Stomach (tissue), 9 donors: ENCODE data around the gene PKP4. TPM values are rescaled to one million over a fixed set of nuclear protein-coding genes. Genes with fewer than 3 reads are reported as not detected.
"Not testable (repeated sequence)": the region's sequence is repeated elsewhere in the genome, so short reads cannot be mapped to it uniquely, and the experiment has no call there.

Experiments
- DNase-seq, 2 donors: peaks; one replicate each; pipeline versions ENCODE4 v3.0.0 to v3.0.0-alpha.2; 2013 to 2019
- H3K27ac ChIP-seq, 5 donors: fragments of 200-600 bp in 4 of 5; sonication (generic) in 4 of 5; one replicate each; pipeline ENCODE4 v1.5.1; 2013 to 2019; ENCODE audit warnings: mild to moderate bottlenecking in 1 of 5, moderate library complexity in 1 of 5
- H3K27me3 ChIP-seq, 3 donors: fragments of 200-600 bp; sonication (generic); one replicate each; pipeline ENCODE4 v1.5.1; 2017 to 2019; ENCODE audit warnings: mixed run types in 1 of 3
- H3K36me3 ChIP-seq, 4 donors: fragments of 200-600 bp; sonication (generic); 1 replicate in 3 of 4; 2 replicates in 1 of 4; pipeline ENCODE4 v1.5.1; 2016 to 2019
- H3K4me1 ChIP-seq, 4 donors: fragments of 200-600 bp; sonication (generic); one replicate each; pipeline ENCODE4 v1.5.1; 2016 to 2019
- H3K4me3 ChIP-seq, 4 donors: fragments of 200-600 bp; sonication (generic) in 3 of 4; one replicate each; pipeline ENCODE4 v1.5.1; 2016 to 2019; ENCODE audit warnings: mild to moderate bottlenecking in 1 of 4
- H3K9me3 ChIP-seq, 4 donors: fragments of 200-600 bp; sonication (generic); one replicate each; pipeline ENCODE4 v1.5.1; 2016 to 2019
- EP300 ChIP-seq: sonication (generic); formaldehyde crosslinking; IDR thresholded peaks from one replicate; pipeline ENCODE4 v1.6.1; 2017; ENCODE audit warnings: antibody characterized with exemption
- POLR2A ChIP-seq, 4 donors: fragments of 450-650 bp; IDR thresholded peaks; one replicate each; pipeline ENCODE4 v1.6.1; 2016; ENCODE audit warnings: antibody characterized with exemption in 4 of 4, control low read depth in 2 of 4, mild to moderate bottlenecking in 1 of 4, moderate library complexity in 1 of 4
- POLR2AphosphoS5 ChIP-seq, 3 donors: sonication (generic); formaldehyde crosslinking; IDR thresholded peaks; one replicate each; pipeline ENCODE4 v1.6.1; 2016; ENCODE audit warnings: antibody characterized with exemption in 3 of 3
- WGBS, 5 donors: extraction: QIAGEN DNeasy Blood & Tissue Kit in 3 of 5; methylation state at CpG; one replicate each; pipeline versions ENCODE4 v1.1.5 to v1.1.7; 2013 to 2018; 5-methylcytosine and 5-hydroxymethylcytosine counted together
- intact Hi-C: fragments of 100-400 bp; cut with DNase I; formaldehyde crosslinking; loops from one replicate; pipeline ENCODE4 v1.15.1; 2023; ENCODE audit warnings: low total_unique reads
- polyA plus RNA-seq, 3 donors: library from polyadenylated mRNA; stranded (reverse); fragments of 200-250 nt; gene quantifications; one replicate each; pipeline ENCODE4 v1.2.3, GENCODE V29; 2013
- total RNA-seq, 5 donors: library from RNA; depleted of rRNA; stranded (reverse); fragments of >200 nt; gene quantifications; one replicate each; pipeline versions ENCODE4 v1.1.0 to v1.2.3, GENCODE V29; 2014 to 2016
- TF ChIP-seq, protein P1 (sequence below), 7 experiments: fragments of 450-650 bp in 4 of 7; fragments of 200-600 bp in 3 of 7; sonication (generic) in 3 of 7; IDR thresholded peaks; one replicate each; pipeline ENCODE4 v1.5.1; 2016 to 2019; ENCODE audit warnings: antibody characterized with exemption in 7 of 7, control low read depth in 2 of 7, mild to moderate bottlenecking in 1 of 7
- donor health status: healthy with polysubstance abuse.
- donor health status: Bipolar disorder and iron deficiency.
- donor health status: healthy.

PKP4 gene
- total and polyA plus RNA-seq, 8 donors: 20.5 to 223 (median 75.8) TPM

DNA sequence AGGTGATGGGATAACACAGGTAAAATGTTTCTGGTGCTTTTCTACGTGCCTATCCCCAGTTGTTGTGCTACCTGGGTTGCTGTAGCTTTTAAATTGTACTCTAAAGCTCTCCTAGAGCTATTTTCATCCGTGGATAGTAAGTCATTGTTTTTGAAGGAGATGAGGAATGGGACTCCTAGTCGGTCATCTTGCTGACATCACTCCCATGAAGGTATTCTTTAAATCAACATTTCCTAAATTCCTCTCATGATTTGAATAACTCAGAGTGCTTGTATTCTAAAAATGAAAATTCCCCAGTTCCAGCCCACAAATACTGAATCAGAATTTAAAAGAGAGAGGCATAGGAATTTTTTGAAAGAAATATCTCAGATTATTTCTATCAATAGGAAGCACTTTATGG, 44.5 kb upstream of the PKP4 start:
- intact Hi-C loops: no loop called here

DNA sequence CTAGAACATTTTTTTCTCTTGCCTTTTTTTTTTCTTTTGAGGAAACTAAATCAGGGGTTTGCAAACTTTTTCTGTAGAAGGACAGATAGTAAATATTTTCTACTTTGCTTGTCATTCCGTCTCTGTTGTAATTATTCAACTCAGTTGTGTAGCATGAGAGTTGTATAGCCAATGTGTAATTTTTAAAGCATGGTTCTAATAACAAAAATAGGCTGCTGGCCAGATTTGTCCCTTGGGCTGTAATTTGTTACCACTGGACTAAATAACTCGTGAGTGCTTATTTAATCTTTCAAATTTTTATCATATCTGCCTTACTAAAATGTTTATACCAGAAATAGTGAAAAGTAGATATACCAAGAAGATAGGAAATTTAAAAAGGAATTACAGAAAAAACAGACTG, 43.2 kb upstream of the PKP4 start:
- DNase-seq: peak in 1 of 2 donors; percentile 31
- Histone ChIP-seq H3K27ac (no peak overlapping the region), H3K4me1 (peaks cover 0 to 3% (median 0%) of the 10 kb centered on the region in 4 donors), H3K9me3 (peaks cover 0 to 40% (median 31%) of the 10 kb centered on the region in 4 donors), H3K4me3 (no peak overlapping the region), H3K36me3 (no peaks in the 10 kb centered on the region), H3K27me3 (no peaks in the 10 kb centered on the region)
- intact Hi-C loops: no loop called here
- TF ChIP-seq, protein P1, sequence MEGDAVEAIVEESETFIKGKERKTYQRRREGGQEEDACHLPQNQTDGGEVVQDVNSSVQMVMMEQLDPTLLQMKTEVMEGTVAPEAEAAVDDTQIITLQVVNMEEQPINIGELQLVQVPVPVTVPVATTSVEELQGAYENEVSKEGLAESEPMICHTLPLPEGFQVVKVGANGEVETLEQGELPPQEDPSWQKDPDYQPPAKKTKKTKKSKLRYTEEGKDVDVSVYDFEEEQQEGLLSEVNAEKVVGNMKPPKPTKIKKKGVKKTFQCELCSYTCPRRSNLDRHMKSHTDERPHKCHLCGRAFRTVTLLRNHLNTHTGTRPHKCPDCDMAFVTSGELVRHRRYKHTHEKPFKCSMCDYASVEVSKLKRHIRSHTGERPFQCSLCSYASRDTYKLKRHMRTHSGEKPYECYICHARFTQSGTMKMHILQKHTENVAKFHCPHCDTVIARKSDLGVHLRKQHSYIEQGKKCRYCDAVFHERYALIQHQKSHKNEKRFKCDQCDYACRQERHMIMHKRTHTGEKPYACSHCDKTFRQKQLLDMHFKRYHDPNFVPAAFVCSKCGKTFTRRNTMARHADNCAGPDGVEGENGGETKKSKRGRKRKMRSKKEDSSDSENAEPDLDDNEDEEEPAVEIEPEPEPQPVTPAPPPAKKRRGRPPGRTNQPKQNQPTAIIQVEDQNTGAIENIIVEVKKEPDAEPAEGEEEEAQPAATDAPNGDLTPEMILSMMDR (IDR thresholded peaks at IDR 0.05): no peak
- TF ChIP-seq POLR2AphosphoS5 (IDR thresholded peaks at IDR 0.05): no peak
- no peak for TF ChIP-seq EP300
- no peak for TF ChIP-seq POLR2A (IDR thresholded peaks at IDR 0.05)
- WGBS, 5 donors: 39 to 59% (median 47%) methylated on average over 2 of the region's 2 CpGs

More for the DNA sequence above, 44.5 kb upstream of the PKP4 start:
- TF ChIP-seq EP300: no peak
- TF ChIP-seq POLR2A (IDR thresholded peaks at IDR 0.05): no peak
- no peak for TF ChIP-seq POLR2AphosphoS5 (IDR thresholded peaks at IDR 0.05)
- TF ChIP-seq, protein P1 (IDR thresholded peaks at IDR 0.05): no peak
- Histone ChIP-seq H3K27me3 (no peaks in the 10 kb centered on the region), H3K4me3 (no peak overlapping the region), H3K4me1 (peaks cover 0 to 3% (median 0%) of the 10 kb centered on the region in 4 donors), H3K27ac (no peak overlapping the region), H3K9me3 (peaks cover 0 to 38% (median 31%) of the 10 kb centered on the region in 4 donors), H3K36me3 (no peaks in the 10 kb centered on the region)
- no peak for DNase-seq
- 47 to 64% (median 54%) methylated on average over 3 of the region's 3 CpGs for WGBS, 5 donors

DNA sequence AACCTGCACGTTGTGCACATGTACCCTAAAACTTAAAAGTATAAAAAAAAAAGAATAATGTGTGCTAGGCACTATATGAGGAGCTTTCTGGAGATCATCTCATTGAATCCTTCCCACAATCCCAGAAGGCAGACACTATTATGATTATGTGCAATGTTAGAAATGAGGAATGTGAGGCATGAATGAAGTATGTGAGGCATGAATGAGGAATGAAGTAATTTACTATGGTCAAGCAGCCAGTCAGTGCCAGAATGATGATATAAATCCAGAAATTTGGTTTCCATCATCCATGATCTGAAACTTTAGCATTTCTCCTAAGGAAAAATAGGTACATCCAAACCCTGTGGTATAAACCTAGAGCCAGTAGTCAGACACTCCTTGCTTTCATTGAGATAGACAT, 42.2 kb upstream of the PKP4 start:
- intact Hi-C loops: no loop called here
- Histone ChIP-seq H3K27me3 (no peaks in the 10 kb centered on the region), H3K9me3 (peaks cover 0 to 37% (median 28%) of the 10 kb centered on the region in 4 donors), H3K4me1 (peaks cover 0 to 3% (median 0%) of the 10 kb centered on the region in 4 donors), H3K36me3 (no peaks in the 10 kb centered on the region), H3K27ac (no peak overlapping the region), H3K4me3 (no peak overlapping the region)
- 53 to 88% (median 81%) methylated on average over 1 of the region's 1 CpG for WGBS, 5 donors
- no peak for TF ChIP-seq EP300
- TF ChIP-seq POLR2AphosphoS5 (IDR thresholded peaks at IDR 0.05): no peak
- no peak for TF ChIP-seq POLR2A (IDR thresholded peaks at IDR 0.05)
- TF ChIP-seq, protein P1 (IDR thresholded peaks at IDR 0.05): no peak
- no peak for DNase-seq

DNA sequence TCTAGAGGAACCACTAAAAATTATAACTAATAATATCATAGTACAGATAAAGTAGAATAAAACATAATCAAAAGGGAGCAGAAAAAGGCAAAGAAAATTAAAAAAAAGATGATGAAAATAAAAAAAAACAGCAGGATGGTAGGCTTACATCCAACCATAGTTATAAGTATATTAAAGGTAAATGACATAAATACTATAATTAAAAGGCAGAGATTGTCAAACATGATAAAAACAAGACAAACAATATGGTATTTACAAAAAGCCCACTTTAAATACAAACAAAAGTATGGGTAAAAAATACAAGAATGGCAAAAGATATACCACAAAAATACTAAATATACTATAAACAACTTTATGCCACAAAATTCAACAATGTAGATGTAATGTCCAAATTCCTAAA, 24.6 kb upstream of the PKP4 start:
- intact Hi-C loops: no loop called here
- TF ChIP-seq POLR2AphosphoS5 (IDR thresholded peaks at IDR 0.05): no peak
- TF ChIP-seq, protein P1 (IDR thresholded peaks at IDR 0.05): no peak
- TF ChIP-seq POLR2A (IDR thresholded peaks at IDR 0.05): no peak
- no peak overlapping the region for H3K27ac ChIP-seq
- no peaks in the 10 kb centered on the region for H3K27me3 ChIP-seq
- no peak overlapping the region for H3K4me3 ChIP-seq
- no peak for DNase-seq
- peaks cover 0 to 22% (median 18%) of the 10 kb centered on the region in 4 donors for H3K9me3 ChIP-seq
- no peaks in the 10 kb centered on the region for H3K36me3 ChIP-seq
- no peaks in the 10 kb centered on the region for H3K4me1 ChIP-seq

DNA sequence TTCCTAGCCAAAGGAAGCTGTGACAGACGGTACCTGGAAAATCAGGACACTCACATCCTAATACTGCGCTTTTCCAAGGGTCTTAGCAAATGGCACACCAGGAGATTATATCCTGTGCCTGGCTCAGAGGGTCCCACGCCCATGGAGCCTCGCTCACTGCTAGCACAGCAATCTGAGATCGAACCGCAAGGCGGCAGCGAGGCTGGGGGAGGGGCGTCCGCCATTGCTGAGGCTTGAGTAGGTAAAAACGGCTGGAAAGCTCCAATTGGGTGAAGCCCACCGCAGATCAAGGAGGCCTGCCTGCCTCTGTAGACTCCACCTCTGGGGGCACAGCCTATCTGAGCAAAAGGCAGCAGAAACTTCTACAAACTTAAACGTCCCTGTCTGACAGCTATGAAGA, 23.0 kb upstream of the PKP4 start:
- intact Hi-C loops, DNase-seq, H3K27ac ChIP-seq, H3K36me3 ChIP-seq, H3K4me1 ChIP-seq, H3K27me3 ChIP-seq, H3K4me3 ChIP-seq: not testable (repeated sequence)
- WGBS, 5 donors: 89 to 92% (median 89%) methylated on average over 13 of the region's 13 CpGs
- H3K9me3 ChIP-seq: peaks cover 0 to 22% (median 18%) of the 10 kb centered on the region in 4 donors

DNA sequence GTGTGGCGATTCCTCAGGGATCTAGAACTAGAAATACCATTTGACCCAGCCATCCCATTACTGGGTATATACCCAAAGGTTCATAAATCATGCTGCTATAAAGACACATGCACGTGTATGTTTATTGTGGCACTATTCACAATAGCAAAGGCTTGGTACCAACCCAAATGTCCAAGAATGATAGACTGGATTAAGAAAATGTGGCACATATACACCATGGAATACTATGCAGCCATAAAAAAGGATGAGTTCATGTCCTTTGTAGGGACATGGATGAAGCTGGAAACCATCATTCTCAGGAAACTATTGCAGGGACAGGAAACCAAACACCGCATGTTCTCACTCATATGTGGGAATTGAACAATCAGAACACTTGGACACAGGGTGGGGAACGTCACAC, 17.7 kb upstream of the PKP4 start:
- H3K27ac ChIP-seq, H3K27me3 ChIP-seq, intact Hi-C loops, H3K9me3 ChIP-seq, H3K4me3 ChIP-seq, H3K4me1 ChIP-seq, DNase-seq, H3K36me3 ChIP-seq: not testable (repeated sequence)
- 86 to 96% (median 93%) methylated on average over 3 to 4 of the region's 4 CpGs for WGBS, 5 donors
